GM19452 (cell line): ENCODE results near the gene SSTR4.

Source experiments
- ATAC-seq: cut with Tn5 transposase; IDR thresholded peaks from one replicate; pipeline ENCODE4 v1.9.1; 2021; ENCODE audit not compliant: unreplicated experiment

The SSTR4 gene

DNA sequence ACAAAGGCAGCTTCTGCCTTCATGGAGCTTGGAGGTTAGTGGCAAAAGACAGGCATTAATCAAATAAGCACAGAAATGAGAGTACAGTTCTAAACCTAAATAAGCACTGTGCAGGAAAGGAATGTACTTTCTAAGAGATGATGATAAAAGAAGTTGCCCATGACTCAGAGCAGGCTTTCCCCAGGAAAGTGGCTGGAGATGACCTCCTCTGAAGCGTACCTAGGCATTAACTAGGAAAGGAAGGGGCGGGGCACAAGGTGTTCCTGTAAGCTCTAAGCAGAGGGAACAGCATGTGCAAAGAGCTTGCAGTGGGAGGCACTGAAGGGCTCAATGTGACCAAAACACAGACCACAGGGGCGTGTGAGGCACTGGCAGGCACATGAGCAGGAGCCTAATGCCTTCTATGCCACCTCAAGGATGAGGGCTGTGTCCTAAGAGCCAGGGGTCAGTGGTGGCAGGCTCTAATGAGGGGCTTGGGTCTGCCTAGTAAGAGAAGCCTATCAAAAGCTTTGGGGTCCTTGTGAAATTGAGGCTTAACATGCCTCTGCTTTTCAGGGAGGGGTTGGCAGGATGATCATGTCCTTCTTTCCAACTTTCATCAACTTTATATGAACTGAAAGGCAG, 4.9 kb downstream of the SSTR4 start:
- no peak for ATAC-seq

DNA sequence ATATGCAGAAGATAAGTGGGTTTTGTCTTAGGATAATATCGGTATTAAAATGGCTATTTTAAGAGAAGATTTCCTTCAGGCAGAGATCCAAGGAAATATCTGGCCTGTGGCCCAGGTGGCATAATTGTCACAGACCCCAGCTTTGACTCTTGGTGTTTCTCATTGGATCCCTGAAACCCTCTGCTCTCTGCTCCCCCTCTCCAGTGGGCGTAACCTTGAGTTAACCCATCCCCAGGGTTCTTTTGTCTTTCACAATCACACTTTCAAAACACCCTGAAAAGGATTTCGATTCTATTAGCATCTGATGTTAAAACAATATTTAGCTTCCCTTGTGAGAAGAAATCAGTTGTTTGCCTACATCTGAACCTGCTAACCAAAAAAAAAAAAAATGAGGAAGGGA, 7.2 kb downstream of the SSTR4 start:
- ATAC-seq: no peak

DNA sequence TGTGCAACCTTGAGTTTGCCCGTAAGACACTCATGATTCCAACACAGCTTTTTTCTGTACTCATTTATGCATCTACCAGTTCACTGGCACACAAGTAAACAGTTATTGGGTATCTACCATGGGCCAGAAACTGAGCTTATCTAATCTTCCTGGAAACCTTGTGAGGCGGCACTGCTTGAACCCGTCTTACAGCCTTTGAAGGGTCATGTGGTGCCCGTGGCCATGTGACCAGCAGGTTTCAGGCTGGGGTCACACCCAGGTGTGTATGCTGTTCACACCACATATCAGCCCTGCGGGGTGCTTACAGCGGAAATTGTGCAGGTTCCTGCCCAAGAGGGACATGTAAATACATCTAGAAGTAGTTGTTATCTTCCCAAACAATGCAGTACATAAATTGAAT, 8.3 kb downstream of the SSTR4 start:
- no peak for ATAC-seq

DNA sequence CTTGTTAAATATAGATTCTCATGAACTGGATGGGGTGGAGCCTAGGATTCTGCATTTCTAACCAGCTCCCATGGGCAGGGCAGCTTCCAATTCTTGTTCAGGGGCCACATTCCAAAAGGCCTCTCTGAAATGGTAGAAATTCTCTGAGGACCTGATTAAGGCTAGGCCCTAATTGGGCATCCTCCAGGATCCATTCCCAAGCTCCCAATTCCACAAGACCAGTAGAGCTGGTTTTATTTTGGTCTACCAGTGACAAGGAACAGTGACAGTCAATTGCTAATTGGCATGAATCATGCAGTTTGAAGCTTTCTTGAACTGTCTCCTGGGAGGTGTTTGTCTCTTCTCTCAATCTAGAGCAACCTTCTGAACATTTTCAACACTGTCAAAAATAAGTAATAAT, 11.3 kb downstream of the SSTR4 start:
- no peak for ATAC-seq

DNA sequence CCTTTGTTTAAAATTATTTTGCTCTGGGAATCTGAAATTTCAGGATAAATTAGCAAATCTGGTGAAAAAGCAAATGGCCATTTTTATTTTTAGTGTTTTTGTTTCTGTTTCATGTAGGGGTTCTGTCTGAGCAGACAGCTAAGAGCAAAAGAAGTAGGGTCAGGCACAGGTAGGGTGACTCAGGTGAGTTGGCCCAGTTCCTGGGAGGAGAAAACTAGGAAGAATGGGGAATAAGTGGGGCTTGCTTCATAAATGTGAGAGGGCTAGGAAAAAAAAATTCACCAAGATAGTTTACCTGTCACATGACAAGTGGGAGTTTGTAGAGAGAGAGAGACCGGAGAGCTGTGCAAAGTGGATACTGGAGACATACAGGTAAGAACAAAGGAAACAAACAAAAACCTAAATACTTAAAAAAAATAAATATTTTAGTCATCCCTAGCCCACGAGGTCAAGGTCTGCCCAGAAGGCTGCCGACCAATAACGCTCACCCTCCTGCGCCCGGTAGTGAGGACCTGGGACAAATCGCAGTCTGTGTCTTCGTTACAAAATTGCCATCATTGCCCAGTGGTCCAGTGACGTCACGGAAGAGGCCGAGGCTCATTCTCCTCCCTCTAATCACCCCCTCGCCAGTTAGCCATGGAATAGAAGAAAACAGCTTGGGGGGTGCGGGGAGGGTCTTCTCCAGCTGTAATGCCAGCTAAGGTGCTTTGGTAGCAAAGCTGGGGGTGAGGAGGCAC, 12.1 kb downstream of the SSTR4 start:
- ATAC-seq: no peak

DNA sequence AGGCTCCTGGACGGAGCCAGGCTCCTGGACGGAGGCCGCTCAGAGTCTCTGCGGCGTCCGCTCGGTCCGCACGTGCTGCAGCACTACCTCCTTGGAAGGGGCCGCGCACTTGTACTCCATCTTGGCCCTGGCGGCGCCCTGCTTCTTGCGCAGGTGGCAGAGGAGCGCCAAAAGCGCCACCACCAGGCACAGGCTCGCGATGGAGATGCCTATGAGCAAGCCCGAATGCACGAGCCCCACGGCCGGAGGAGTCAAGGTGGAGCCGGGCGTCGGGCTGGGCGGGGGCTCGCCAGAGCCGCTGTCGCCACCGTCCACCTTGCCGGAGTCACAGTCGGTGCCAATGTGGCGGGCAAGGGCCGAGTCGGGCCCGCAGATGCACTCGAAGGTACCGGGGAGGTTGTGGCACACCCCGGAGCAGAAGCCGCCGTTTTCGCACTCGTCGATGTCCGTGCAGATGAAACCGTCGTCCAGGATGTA, 12.7 kb downstream of the SSTR4 start:
- no peak for ATAC-seq

DNA sequence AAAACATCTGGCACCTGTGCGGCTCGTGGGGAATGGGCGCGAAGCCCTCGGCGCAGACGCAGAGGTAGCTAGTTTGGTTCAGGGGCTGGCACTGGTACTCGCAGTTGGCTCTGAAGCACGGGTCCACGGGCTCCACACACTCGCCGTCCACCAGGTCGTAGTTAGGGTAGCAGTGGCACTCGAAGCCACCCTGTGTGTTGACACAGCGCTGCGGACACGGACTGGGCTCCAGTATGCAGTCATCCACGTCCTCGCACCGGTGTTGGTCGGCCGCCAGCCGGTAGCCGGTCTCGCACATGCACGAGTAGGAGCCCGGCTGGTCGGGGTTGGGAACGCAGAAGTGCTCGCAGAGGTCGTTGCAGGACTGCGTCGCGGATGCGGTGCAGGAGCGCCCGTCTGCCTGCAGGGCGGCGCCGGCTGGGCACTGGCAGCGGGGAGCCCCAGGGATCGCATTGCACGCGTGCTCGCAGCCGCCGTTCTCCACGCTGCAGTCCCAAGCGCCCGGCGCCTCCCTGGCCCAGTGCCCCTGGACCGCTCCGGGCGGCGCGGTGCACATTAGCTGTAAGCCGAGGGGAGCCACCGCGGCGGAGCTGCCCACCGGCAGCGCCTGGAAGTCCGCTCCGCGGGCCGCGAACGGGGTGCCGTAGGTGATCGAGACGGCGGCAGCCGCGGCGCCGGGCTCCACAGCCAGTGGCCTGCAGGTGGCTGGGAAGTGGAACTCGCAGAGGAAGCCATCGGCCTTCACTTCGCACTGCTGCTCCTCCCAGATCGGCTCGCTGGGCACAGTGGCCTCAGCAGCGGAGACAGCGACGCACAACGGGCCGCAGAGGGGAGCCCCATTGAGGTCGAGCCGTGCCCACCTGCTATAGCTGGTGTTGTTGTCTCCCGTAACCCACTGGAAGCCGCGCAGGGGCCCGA, 13.4 kb downstream of the SSTR4 start:
- ATAC-seq: no peak

DNA sequence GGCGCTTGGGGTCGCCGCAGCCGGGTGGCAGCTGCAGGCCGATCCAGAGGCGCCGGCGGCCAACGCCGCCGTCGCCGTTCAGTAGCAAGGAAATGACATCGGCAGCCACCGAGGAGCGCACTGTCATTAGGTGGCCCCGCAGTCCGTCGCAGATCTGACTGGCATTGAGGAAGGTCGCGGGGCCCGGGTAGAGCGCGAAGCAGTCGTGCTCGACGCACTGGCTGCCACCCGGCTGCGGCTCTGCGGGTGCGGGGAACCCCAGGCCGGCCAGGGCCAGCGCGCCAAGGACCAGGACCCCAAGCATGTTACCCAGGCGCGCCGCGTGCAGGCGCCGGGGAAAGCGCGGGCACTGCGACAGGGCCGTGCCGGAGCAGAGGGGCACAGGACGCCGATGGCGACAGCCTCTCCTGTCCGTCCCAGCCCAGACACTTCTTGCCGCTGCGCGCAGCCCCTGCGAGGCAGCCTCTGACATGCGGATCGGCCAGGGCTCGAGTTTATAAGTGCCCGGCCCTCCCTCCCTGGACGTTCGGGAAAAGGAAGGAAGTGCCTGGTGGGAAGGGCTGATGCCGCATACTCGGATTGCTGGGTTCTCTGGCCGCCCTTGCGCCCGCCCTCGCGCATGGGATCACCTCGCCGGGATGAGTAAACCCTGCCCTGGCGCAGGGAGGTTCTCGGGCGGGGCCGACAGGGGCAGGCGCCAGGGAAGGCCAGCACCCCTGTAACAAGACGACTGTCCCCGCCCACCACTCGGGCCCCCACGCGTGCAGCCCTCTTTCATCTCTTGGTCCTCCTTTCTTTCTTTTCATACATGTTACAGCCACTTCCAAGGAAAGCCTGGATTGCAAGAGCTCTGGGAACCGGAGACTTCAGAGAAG, 14.3 kb downstream of the SSTR4 start, which contains the start of gene THBD:
Gene THBD, minus strand, starts transcription at position 472 of the 875 bp plus-strand sequence. Its CDS starts 168 bp downstream, at position 304.
- no peak for ATAC-seq

DNA sequence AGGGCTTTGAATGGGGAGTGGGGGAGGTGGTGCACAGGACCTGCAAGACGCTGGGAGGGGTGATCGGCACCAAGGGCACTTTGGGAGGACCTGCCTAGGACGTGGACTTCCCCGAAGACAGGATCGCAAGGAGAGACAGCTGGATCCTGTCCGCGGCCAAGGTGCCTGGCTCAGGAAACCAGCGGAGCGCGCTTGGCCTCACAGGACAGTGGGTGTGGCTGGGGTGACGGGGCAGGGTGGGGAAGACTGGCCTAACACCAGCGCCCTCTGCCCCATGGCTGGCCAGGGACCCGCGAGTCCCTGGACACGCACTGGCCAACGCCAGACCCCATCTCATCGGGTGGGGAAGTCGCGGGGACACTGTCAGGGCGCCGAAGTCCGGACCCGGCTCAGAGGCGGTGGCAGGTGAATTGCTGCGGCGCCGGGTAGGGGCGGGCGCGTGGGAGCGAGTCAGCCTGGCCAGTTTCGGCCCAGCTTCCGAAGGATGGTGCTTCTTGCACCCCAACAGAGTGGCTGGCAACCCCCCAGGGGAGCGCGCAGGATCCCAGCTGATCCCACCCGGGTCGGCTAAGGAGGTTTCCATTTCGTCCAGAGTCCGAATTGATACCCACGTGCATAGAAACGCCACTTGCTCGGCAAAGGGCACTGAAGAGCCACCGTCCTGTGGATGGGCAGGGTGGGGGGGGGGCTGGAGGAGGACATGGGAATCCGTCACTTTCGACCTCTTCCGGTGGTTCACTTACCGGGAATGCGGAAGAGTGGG, 15.1 kb downstream of the SSTR4 start:
- no peak for ATAC-seq

DNA sequence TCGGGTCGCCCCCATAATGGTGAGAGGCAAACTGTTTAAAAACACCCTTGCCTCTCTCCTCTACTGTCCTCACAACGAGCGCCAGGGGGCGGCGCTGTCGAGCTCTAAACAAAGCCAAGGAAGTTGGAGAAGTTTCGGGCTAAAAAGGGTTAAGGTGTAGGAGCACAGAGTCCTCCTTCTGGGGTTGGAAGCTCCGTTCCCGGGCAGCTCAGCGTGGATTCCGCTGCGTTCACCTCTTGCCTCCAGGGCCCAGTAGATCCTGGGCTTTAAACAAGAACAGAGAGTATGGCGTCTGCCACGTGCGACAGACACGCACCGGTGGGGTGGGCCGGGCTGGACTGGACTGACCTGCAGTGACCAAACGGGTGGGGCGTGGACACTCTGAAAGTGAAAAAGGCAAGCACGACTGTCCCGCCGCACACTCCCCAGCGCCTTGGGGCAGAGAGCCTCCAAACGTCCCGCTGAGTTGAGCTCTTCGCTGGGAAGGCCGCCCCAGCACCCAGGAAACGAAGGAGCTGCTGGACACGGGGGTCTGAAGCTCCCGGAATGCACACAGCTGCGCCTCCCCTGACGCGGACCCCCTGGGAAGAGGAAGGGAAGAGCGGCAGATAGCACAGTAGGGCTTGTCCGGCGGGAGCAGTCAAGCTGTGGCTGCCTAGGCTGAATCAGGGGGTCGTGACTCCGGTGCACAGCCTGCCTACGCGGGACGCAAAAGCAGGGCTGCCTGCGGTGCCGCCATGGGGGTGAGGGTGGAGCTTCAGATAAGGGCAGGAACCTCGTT, 15.9 kb downstream of the SSTR4 start:
- ATAC-seq: no peak

DNA sequence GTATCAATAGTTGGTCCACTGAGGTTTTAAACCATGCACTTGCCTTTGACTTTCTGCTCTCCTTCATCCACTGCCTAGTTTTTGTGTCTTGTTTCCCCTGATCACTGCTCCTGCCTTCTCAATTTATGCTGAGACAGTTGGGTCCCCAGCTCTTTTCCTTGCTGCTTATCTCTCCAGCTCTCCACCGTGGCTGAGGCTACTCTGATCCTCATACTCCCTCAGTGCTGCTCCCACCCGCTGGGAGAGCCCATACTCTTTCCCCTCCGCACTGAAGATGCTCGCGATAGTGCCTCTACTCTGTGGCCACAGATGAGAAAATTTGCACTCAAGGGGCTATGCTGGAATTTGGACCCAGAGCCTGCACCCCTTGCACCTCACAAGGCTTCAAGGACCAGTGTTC, 17.8 kb downstream of the SSTR4 start:
- no peak for ATAC-seq

DNA sequence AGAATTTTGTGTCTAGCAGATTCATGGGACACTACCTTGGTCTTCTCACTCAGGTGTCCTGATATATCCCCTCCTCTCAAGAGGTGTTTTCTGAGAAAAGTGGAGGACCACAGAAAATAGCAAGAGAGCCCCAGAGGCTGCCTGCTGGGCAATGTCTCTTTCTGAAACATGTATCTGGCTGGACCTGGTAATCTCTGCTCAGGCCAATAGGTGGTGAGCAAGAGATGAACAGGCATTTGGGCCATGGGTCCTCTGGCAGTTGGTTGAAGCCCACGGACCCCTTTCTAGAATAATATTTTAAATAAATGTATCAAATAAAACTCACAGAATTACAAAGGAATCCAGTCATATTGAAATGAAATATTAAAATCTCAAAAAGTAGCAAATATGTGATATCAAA, 23.1 kb downstream of the SSTR4 start:
- ATAC-seq: no peak

DNA sequence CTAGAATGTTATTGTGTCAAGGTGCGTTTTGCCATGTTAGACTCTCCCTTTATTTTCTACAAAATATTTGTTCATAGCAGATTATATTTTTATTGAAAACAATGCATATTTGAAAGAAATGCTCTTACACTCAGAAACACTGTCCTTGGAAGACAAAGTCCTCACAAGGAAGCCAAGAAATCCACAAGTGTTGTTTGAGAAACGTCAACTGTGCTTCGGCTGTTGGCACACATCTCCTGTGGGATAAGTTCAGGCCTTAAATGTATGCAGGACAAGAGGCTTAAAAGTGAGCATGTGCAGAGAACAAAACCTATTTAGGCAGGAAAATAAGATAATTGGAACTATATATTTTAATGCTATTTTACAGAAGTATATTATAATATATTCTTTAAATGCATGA, 23.9 kb downstream of the SSTR4 start:
- ATAC-seq: no peak

DNA sequence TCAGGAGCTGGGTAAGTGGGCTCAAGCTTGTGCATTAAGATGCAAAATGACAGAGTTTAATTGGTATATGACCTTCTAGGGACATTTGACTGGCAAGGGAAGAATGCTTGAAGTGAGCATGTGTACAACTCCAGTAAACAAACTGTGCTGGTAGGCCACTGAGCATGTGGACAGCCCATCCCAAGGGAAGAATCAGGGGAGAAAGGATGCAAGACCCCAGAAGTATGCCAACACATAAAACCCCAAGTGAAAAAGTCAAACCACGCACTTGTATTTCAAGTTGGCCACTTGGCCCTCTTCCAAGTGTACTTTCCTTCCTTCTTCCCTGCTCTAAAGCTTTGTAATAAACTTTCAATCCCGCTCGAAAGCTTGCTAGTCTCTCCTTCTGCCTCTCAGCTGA, 24.7 kb downstream of the SSTR4 start:
- ATAC-seq: no peak

DNA sequence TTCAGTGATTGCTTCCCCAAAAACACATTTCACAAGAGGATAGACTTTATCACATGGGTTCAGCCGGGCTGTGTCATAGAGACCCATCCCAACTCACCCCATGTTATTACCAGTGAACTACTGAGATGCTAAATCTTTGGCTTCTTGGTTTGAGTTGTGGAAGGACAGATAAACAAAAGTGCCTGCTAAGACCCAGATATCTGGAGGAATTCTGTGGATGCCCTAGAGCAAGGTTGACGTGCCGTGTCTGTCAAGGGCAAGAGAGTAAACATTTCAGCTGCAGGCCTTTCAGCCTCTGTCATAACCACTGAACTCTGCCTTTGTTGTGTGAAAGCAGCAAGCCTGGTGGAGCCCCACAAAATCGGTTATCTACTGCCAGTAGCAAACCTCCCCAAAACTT, 25.5 kb downstream of the SSTR4 start:
- ATAC-seq: no peak

DNA sequence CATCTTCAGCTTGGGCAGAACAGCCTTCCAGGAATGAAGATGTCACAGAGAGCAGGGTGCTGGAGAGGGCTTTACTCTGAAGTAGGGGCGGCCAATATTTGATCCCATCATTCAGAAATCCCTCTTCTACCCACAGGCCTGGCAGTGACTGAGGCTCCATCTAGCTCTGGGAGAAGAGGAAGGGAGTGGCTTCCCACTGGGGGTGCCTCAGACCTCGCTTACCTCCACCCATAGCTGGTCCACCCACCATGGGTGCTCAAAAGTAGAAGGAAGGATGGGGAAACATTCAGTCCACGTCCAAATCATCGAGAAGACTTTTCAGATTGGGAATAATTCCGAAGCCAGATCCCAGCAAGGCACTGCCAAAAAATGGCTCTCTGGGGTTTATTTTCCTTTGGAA, 26.1 kb downstream of the SSTR4 start:
- no peak for ATAC-seq

DNA sequence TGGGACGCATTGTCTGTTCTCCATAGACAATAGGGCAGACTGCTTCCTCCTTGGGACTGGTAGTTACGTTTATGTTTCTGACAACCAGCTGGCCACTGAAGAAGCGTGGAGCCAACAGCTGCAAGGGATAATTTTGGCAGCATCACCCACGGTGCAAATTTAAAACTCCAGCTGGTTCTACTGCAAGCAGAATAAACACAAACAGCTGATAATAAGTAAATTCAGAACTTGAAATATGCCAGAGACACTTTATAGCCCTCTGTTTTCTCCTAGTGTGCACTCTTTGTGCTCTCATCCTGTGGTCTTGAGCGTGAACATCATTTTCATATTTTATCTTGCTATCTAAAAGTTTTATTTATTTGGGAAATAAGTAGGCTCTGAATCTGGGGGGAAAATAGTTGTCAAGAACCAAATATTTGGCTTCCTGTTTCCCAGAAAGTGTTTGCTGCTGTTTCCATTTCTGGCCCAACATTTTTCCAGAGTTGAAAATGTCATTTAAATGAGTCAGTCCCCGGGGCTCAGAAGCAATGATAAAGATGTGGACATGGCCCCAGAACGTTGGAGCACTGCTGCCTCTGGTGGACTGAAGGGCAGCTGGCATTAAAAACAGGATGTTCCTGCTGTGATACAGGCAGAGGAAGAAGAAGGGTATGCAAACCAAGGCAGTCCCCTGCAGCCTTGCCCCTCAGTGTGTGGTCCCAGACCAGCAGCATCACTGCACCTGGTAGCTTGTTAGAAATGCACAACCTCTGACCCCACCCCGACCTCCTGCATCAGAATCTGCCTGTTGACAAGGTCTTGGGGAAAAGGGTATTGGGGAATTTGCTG, 26.8 kb downstream of the SSTR4 start:
- no peak for ATAC-seq

DNA sequence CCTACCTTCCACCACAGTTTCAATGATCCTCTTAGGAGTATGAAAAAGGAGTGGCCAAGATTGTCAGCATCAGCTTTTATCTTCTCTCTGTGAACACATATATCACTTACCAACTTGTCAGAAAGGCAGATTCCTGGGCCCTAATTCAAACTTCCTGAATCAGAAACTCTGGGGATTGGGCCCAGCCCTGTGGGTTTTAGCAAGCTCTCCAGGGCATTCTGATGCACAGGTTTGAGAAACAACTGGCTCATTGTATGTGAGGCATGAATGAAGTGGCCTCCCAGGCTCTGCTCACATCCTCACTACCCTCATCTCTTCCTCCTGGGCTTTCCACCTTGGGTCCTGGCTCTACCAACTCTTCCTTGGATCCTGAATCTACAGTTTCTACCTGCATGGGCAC, 27.5 kb downstream of the SSTR4 start:
- ATAC-seq: no peak
